VCaP (cell line): Measurements from ENCODE around the gene PBX3.

ENCODE experiments used
- H3K27ac ChIP-seq: fragments of 450-650 bp; 2 replicates; pipeline ENCODE4 v1.5.1; 2017
- CTCF ChIP-seq: fragments of 450-650 bp; conservative IDR thresholded peaks from 2 replicates; pipeline ENCODE4 v1.5.1; 2017; ENCODE audit warnings: mild to moderate bottlenecking, moderate library complexity

Gene PBX3

GRCh38 chr9:125889112-125889475 lies 141.9 kb downstream of the PBX3 start:
- TF ChIP-seq CTCF, result no peak
- peak overlapping the region; percentile 46; the same call in 1 of the 2 replicates for H3K27ac ChIP-seq

- TF ChIP-seq CTCF, result no peak
- H3K27ac ChIP-seq, result peak overlapping the region; percentile 46; the same call in 1 of the 2 replicates
Observed at GRCh38 chr9:125889476-125890419, 142.6 kb downstream of the PBX3 start.

GRCh38 chr9:125890826-125891225 lies 143.7 kb downstream of the PBX3 start:
- no peak overlapping the region for H3K27ac ChIP-seq
- no peak for TF ChIP-seq CTCF

GRCh38 chr9:125893277-125893676 lies 146.1 kb downstream of the PBX3 start:
- no peak overlapping the region for H3K27ac ChIP-seq
- no peak for TF ChIP-seq CTCF

- peak overlapping the region; percentile 50 for H3K27ac ChIP-seq
- TF ChIP-seq CTCF, result no peak
Observed at GRCh38 chr9:125894566-125894965, 147.4 kb downstream of the PBX3 start.

- no peak for TF ChIP-seq CTCF
Observed at GRCh38 chr9:125896404-125896803, 149.2 kb downstream of the PBX3 start.

GRCh38 chr9:125896964-125897363 lies 149.8 kb downstream of the PBX3 start:
- no peak for TF ChIP-seq CTCF
- no peak overlapping the region for H3K27ac ChIP-seq

More at GRCh38 chr9:125896404-125896803, 149.2 kb downstream of the PBX3 start:
- no peak overlapping the region for H3K27ac ChIP-seq
